ACC112 (cell line): ENCODE measurements around the gene ESR2.

Experiments used
- H2AFZ ChIP-seq: fragments of 200-600 bp; sonication (generic); one replicate; pipeline ENCODE4 v1.6.0; 2017; ENCODE audit warnings: antibody characterized with exemption, low read length; ENCODE audit not compliant: unreplicated experiment
- H3K27ac ChIP-seq: fragments of 200-600 bp; sonication (generic); 2 replicates; pipeline ENCODE4 v1.5.1; 2014; ENCODE audit warnings: low read depth, mild to moderate bottlenecking, antibody characterized with exemption, low read length, moderate library complexity
- H3K27me3 ChIP-seq: fragments of 200-600 bp; sonication (generic); 2 replicates; pipeline ENCODE4 v1.6.1; 2014; ENCODE audit warnings: mild to moderate bottlenecking, antibody characterized with exemption, low read length, moderate library complexity, mixed read lengths; ENCODE audit not compliant: insufficient read depth
- H3K36me3 ChIP-seq: fragments of 200-600 bp; sonication (generic); 2 replicates; pipeline ENCODE4 v1.6.1; 2016; ENCODE audit warnings: mild to moderate bottlenecking, antibody characterized with exemption, low read length, moderate library complexity, mixed read lengths; ENCODE audit not compliant: insufficient read depth
- H3K4me1 ChIP-seq: fragments of 200-600 bp; sonication (generic); one replicate; pipeline ENCODE4 v1.6.1; 2016; ENCODE audit warnings: low read length, mixed read lengths; ENCODE audit not compliant: insufficient read depth, unreplicated experiment, control insufficient read depth
- H3K4me3 ChIP-seq: fragments of 200-600 bp; sonication (generic); 2 replicates; pipeline ENCODE4 v1.5.1; 2014; ENCODE audit warnings: mild to moderate bottlenecking, low read depth, low read length
- H3K79me2 ChIP-seq: fragments of 200-600 bp; sonication (generic); one replicate; pipeline ENCODE4 v1.6.0; 2016; ENCODE audit warnings: low read length; ENCODE audit not compliant: control insufficient read depth, unreplicated experiment, insufficient read depth

The ESR2 gene

GRCh38 chr14:64238631-64239030, 55.5 kb downstream of the ESR2 start:
- Histone ChIP-seq H3K4me3 (no peak overlapping the region), H3K4me1 (peaks cover 6% of the 10 kb centered on the region), H3K36me3 (no peaks in the 10 kb centered on the region), H3K27ac (no peak overlapping the region), H3K79me2 (no peaks in the 10 kb centered on the region), H2AFZ (no peak overlapping the region), H3K27me3 (peaks cover 25% of the 10 kb centered on the region)

- H3K36me3 ChIP-seq: no peaks in the 10 kb centered on the region
- peaks cover 26% of the 10 kb centered on the region for H3K27me3 ChIP-seq
- H2AFZ ChIP-seq: no peak overlapping the region
- peaks cover 11% of the 10 kb centered on the region for H3K4me1 ChIP-seq
- no peaks in the 10 kb centered on the region for H3K79me2 ChIP-seq
- H3K27ac ChIP-seq: no peak overlapping the region
- no peak overlapping the region for H3K4me3 ChIP-seq
Observed at GRCh38 chr14:64238049-64238448, 56.1 kb downstream of the ESR2 start.

- Histone ChIP-seq H3K4me1 (peaks cover 29% of the 10 kb centered on the region), H3K79me2 (no peaks in the 10 kb centered on the region), H2AFZ (no peak overlapping the region), H3K27me3 (peaks cover 26% of the 10 kb centered on the region), H3K4me3 (no peak overlapping the region), H3K36me3 (no peaks in the 10 kb centered on the region), H3K27ac (no peak overlapping the region)
Observed at GRCh38 chr14:64235652-64236640, 58.2 kb downstream of the ESR2 start.

DNA sequence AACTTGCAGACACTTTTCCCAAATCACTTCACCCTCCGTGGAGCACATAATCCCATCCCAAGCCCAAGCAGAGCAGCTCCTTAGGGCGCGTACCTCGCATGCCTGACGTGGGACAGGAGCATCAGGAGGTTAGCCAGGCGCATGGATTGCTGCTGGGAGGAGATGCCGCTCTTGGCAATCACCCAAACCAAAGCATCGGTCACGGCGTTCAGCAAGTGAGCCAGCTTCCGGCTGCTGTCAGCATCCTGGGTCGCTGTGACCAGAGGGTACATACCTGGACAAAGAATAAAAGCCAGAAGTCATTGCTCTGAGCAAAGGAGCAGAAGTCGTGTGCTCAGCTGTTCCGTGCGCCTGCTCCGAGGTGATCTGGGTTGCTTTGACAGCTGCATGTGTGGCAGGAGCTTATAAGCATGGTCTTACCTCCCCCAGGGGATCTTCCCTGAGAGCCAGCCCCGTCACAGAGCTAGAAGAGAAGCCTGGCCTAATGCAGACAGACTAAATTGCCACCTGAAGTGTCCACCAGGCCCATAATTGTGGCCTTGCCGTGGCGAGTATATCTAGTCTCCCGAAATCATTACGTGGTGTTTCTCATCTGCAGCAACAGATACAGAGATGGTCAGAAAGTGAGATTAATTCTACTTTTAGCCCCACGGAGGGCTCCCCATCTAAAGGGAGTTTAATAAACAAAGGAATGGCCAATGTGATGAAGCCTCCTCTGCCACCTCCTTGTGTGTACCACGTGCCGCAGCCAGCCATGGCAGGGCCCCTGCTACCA, 59.1 kb downstream of the ESR2 start:
- no peak overlapping the region for H3K4me3 ChIP-seq
- H3K27me3 ChIP-seq: peaks cover 24% of the 10 kb centered on the region
- peaks cover 29% of the 10 kb centered on the region for H3K4me1 ChIP-seq
- no peak overlapping the region for H2AFZ ChIP-seq
- H3K79me2 ChIP-seq: no peaks in the 10 kb centered on the region
- H3K36me3 ChIP-seq: no peaks in the 10 kb centered on the region
- no peak overlapping the region for H3K27ac ChIP-seq

DNA sequence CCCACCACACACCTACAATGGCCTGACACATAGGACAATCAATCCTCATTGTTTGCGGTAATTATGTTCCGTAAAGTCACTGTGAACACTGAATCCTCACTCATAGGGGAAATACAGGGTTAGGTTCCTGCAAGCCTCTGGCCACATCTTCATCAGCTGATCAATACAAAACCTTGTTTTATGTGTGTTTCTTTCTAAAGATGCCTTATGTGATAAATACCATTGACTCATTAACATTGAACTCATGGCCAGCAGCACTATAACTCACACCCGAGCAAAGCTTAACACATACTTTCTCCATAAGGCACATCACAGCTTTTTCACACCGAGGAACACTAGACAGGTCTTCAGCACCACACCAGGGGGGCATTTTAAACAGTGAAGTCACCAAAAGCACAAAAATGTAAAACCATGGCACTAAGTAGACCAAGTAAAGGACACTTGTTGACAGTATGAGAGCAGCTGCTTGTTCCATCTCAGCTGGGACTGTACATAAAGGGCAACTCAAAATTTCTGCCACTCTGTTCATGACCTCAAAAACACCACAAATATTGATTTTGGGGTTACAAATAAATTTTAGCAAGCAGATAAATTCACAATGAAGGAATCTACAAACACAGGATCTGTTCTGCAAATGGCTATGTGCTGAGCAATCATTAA, 60.5 kb downstream of the ESR2 start:
- H3K79me2 ChIP-seq: no peaks in the 10 kb centered on the region
- peaks cover 29% of the 10 kb centered on the region for H3K4me1 ChIP-seq
- H3K36me3 ChIP-seq: no peaks in the 10 kb centered on the region
- no peak overlapping the region for H3K4me3 ChIP-seq
- H3K27me3 ChIP-seq: peaks cover 22% of the 10 kb centered on the region; the same call in 1 of the 2 replicates
- H2AFZ ChIP-seq: no peak overlapping the region
- peak overlapping the region; percentile 91; the same call in 1 of the 2 replicates for H3K27ac ChIP-seq

DNA sequence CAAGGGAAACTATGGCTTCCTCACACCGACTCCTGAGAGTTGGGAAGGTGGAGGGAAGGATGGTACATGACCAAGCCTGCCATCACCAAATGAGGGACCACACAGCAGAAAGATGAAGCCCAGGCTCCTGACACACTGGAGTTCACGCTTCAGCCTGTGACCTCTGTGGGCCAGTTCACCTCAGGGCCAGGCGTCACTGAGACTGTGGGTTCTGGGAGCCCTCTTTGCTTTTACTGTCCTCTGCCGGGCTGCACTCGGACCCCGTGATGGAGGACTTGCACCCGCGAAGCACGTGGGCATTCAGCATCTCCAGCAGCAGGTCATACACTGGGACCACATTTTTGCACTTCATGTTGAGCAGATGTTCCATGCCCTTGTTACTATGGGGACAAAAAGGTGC, 61.2 kb downstream of the ESR2 start:
- no peaks in the 10 kb centered on the region for H3K36me3 ChIP-seq
- no peaks in the 10 kb centered on the region for H3K79me2 ChIP-seq
- peaks cover 22% of the 10 kb centered on the region; the same call in 1 of the 2 replicates for H3K27me3 ChIP-seq
- peak overlapping the region; percentile 22; the same call in 1 of the 2 replicates for H3K4me3 ChIP-seq
- H2AFZ ChIP-seq: no peak overlapping the region
- peaks cover 29% of the 10 kb centered on the region for H3K4me1 ChIP-seq
- peak overlapping the region; percentile 91 for H3K27ac ChIP-seq

GRCh38 chr14:64232095-64232838, 61.9 kb downstream of the ESR2 start:
- Histone ChIP-seq H3K36me3 (no peaks in the 10 kb centered on the region), H2AFZ (no peak overlapping the region), H3K27me3 (peaks cover 22% of the 10 kb centered on the region; the same call in 1 of the 2 replicates), H3K4me1 (peaks cover 29% of the 10 kb centered on the region), H3K4me3 (peak overlapping the region; percentile 37; the same call in 1 of the 2 replicates), H3K27ac (peak overlapping the region; percentile 91), H3K79me2 (no peaks in the 10 kb centered on the region)

DNA sequence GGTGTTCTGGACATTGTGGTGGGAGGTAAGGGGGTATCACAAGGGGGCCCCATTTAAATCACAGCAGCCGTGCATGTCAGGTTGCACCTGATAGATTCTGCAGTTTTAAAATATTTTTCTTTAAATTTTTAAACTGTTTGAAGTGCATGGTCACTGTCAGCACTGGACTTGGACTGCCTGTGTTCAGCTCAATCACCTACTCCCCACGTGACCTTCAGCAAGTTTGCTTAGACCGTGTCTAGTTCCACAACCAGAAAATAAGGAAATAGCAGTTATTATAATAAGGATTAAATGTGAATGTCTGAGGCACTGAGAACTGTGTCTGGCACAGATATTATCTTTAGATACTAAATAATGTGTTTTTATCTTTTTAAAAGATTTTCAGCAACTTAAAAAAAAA, 64.7 kb downstream of the ESR2 start:
- Histone ChIP-seq H2AFZ (no peak overlapping the region), H3K4me1 (peaks cover 22% of the 10 kb centered on the region), H3K27ac (no peak overlapping the region), H3K27me3 (peaks cover 9% of the 10 kb centered on the region; the same call in 1 of the 2 replicates), H3K4me3 (no peak overlapping the region), H3K36me3 (no peaks in the 10 kb centered on the region), H3K79me2 (no peaks in the 10 kb centered on the region)

DNA sequence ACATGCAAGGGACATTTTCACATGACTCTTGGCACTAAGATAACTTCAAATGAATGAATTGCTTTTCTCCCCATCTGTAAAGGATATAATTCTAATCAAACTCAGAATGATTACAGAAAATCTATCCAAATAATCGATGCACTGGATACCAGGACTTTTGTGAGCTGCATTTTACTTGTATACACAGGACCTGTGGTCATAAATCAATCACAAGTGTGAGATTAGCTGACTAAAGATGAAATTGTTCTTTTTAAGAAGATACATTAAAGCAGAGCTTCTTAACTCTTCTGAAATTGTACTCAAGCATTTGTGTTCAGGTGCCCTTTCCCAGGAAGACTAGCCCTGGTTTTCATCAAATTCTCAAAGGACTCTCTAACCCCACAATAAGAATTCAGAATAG, 66.3 kb downstream of the ESR2 start:
- H2AFZ ChIP-seq: no peak overlapping the region
- peaks cover 6% of the 10 kb centered on the region; the same call in 1 of the 2 replicates for H3K36me3 ChIP-seq
- no peak overlapping the region for H3K4me3 ChIP-seq
- H3K27ac ChIP-seq: no peak overlapping the region
- no peaks in the 10 kb centered on the region for H3K79me2 ChIP-seq
- H3K4me1 ChIP-seq: peaks cover 15% of the 10 kb centered on the region
- H3K27me3 ChIP-seq: no peaks in the 10 kb centered on the region
